HEK293 (cell line): ENCODE measurements around the gene MANSC4.

Experiments
- CTCF ChIA-PET: fragments of 350-600 bp; formaldehyde crosslinking; extraction: SDS; loops from one replicate; lab custom pipeline; 2021; ENCODE audit warnings: antibody characterized with exemption; lab: Yijun Ruan, JAX
- POLR2A ChIA-PET: fragments of 300-600 bp; formaldehyde crosslinking; extraction: SDS; loops from one replicate; lab custom pipeline; 2020; ENCODE audit warnings: antibody characterized with exemption, inconsistent platforms; lab: Yijun Ruan, JAX
- H3K27ac ChIP-seq: fragments of 200-500 bp; sonication (Bioruptor generic); 2 replicates; pipeline ENCODE4 v1.5.1; 2014; ENCODE audit warnings: low read depth, low read length, control low read depth, inconsistent platforms; ENCODE audit errors: extremely low read depth
- H3K36me3 ChIP-seq, 2 experiments: fragments of 200-500 bp in 1 of 2; sonication (Bioruptor generic) in 1 of 2; 1 replicate in 1 of 2; 2 replicates in 1 of 2; pipeline ENCODE4 v1.5.1; 2014 to 2017; ENCODE audit warnings: inconsistent platforms in 2 of 2, low read length in 2 of 2; ENCODE audit not compliant: control insufficient read depth in 2 of 2, insufficient read depth in 1 of 2
- H3K4me1 ChIP-seq: fragments of 200-500 bp; sonication (Bioruptor generic); 2 replicates; pipeline ENCODE4 v1.5.1; 2014; ENCODE audit warnings: mild to moderate bottlenecking, low read length, inconsistent platforms; ENCODE audit not compliant: control insufficient read depth, insufficient read depth
- H3K4me3 ChIP-seq: 2 replicates; pipeline ENCODE4 v1.5.1; 2011; ENCODE audit warnings: low read depth, mild to moderate bottlenecking, control low read depth, low read length, moderate library complexity
- H3K9me3 ChIP-seq: fragments of 200-500 bp; sonication (Bioruptor generic); 2 replicates; pipeline ENCODE4 v1.5.1; 2014; ENCODE audit warnings: low read depth, low read length, inconsistent platforms; ENCODE audit not compliant: control insufficient read depth, insufficient read depth
- SP3 ChIP-seq: fragments of 450-650 bp; formaldehyde crosslinking; IDR thresholded peaks from 2 replicates; pipeline ENCODE4 v1.5.1; 2016; ENCODE audit warnings: missing biosample characterization, missing genetic modification characterization
- ZNF138 ChIP-seq: fragments of 450-650 bp; formaldehyde crosslinking; IDR thresholded peaks from 2 replicates; pipeline ENCODE4 v1.5.1; 2016; ENCODE audit warnings: missing biosample characterization, missing genetic modification characterization, borderline replicate concordance
- ZNF24 ChIP-seq: fragments of 450-650 bp; formaldehyde crosslinking; IDR thresholded peaks from 2 replicates; pipeline ENCODE4 v1.5.1; 2016; ENCODE audit warnings: missing biosample characterization, missing genetic modification characterization
- ZNF558 ChIP-seq: fragments of 450-650 bp; formaldehyde crosslinking; IDR thresholded peaks from 2 replicates; pipeline ENCODE4 v1.5.1; 2016; ENCODE audit warnings: missing biosample characterization, missing genetic modification characterization
- ZNF777 ChIP-seq: fragments of 450-650 bp; formaldehyde crosslinking; IDR thresholded peaks from 2 replicates; pipeline ENCODE4 v1.5.1; 2017; ENCODE audit warnings: missing biosample characterization, missing genetic modification characterization, borderline replicate concordance

MANSC4 gene

GRCh38 chr12:27730097-27730588 lies 49.9 kb downstream of the MANSC4 start:
- Histone ChIP-seq H3K4me3 (no peak overlapping the region), H3K36me3 (peaks cover 29 to 37% of the 10 kb centered on the region in 2 experiments), H3K27ac (no peak overlapping the region), H3K9me3 (no peaks in the 10 kb centered on the region), H3K4me1 (no peaks in the 10 kb centered on the region)
- CTCF ChIA-PET, result no interaction called here
- POLR2A ChIA-PET, result no interaction called here
- TF ChIP-seq ZNF777 (tag by site-specific recombination), result no peak
- TF ChIP-seq ZNF558, result peak; percentile 93
- no peak for TF ChIP-seq SP3 (tag by site-specific recombination)
- TF ChIP-seq, all 188 proteins: peak for 1

- ChIA-PET CTCF (interaction anchor here (0.7 to 1.0 kb wide), 4 partner anchors 10 to 294 kb away, joined by 3 to 5 read pairs (median 4); no protein-coding TSS in a partner anchor), POLR2A (interaction anchor here (0.6 kb wide), 2 partner anchors 37 to 46 kb away, joined by 3 to 4 read pairs; no protein-coding TSS in a partner anchor)
- TF ChIP-seq ZNF138 (tag by site-specific recombination) (no peak), ZNF24 (tag by site-specific recombination) (no peak)
- Histone ChIP-seq H3K4me1 (no peaks in the 10 kb centered on the region), H3K9me3 (no peaks in the 10 kb centered on the region), H3K36me3 (peaks cover 64 to 71% of the 10 kb centered on the region in 2 experiments), H3K4me3 (no peak overlapping the region), H3K27ac (no peak overlapping the region)
Measured at GRCh38 chr12:27723212-27723611, 56.8 kb downstream of the MANSC4 start.
